H9 (cell line): Measurements from ENCODE around the gene DOCK1. TPM values are rescaled to one million over a fixed set of nuclear protein-coding genes. Genes with fewer than 3 reads are reported as not detected.

ENCODE experiments used
- DNase-seq: peaks from one replicate; pipeline ENCODE4 v3.0.0-alpha.2; 2017
- H2AFZ ChIP-seq: one replicate; pipeline ENCODE4 v1.6.1; 2013; ENCODE audit warnings: mild to moderate bottlenecking, low read length, control low read depth, moderate library complexity
- H2AK5ac ChIP-seq: 2 replicates; pipeline ENCODE4 v1.6.1; 2013; ENCODE audit warnings: low read length, control low read depth, mixed read lengths; ENCODE audit not compliant: insufficient read length
- H2BK120ac ChIP-seq: one replicate; pipeline ENCODE4 v1.6.1; 2013; ENCODE audit warnings: low read depth, mild to moderate bottlenecking, low read length, control low read depth, inconsistent platforms; ENCODE audit not compliant: poor library complexity, severe bottlenecking
- H2BK12ac ChIP-seq: 2 replicates; pipeline ENCODE4 v1.6.1; 2013; ENCODE audit warnings: low read length, control low read depth, mixed read lengths, low read depth; ENCODE audit not compliant: insufficient read length
- H2BK15ac ChIP-seq: 2 replicates; pipeline ENCODE4 v1.6.1; 2013; ENCODE audit warnings: low read depth, low read length, control low read depth
- H2BK20ac ChIP-seq: one replicate; pipeline ENCODE4 v1.6.1; 2013; ENCODE audit warnings: low read depth, mild to moderate bottlenecking, low read length, control low read depth, inconsistent platforms; ENCODE audit not compliant: poor library complexity, severe bottlenecking
- H2BK5ac ChIP-seq: 2 replicates; pipeline ENCODE4 v1.6.1; 2013; ENCODE audit warnings: low read length, control low read depth, mixed read lengths; ENCODE audit not compliant: insufficient read length
- H3K14ac ChIP-seq: 2 replicates; pipeline ENCODE4 v1.6.1; 2013; ENCODE audit warnings: low read length, control low read depth; ENCODE audit not compliant: insufficient read depth
- H3K18ac ChIP-seq: 2 replicates; pipeline ENCODE4 v1.6.1; 2013; ENCODE audit warnings: low read depth, mild to moderate bottlenecking, mixed read lengths, low read length, control low read depth; ENCODE audit not compliant: insufficient read length
- H3K23ac ChIP-seq: 2 replicates; pipeline ENCODE4 v1.6.1; 2013; ENCODE audit warnings: low read length, control low read depth, mixed read lengths, low read depth; ENCODE audit not compliant: insufficient read length
- H3K23me2 ChIP-seq: 2 replicates; pipeline ENCODE4 v1.6.1; 2013; ENCODE audit warnings: low read depth, mild to moderate bottlenecking, mixed read lengths, low read length, control low read depth; ENCODE audit not compliant: insufficient read length, poor library complexity, severe bottlenecking
- H3K27ac ChIP-seq: 2 replicates; pipeline ENCODE4 v1.5.1; 2013; ENCODE audit warnings: low read length, control low read depth, mixed read lengths, low read depth; ENCODE audit not compliant: insufficient read length
- H3K27me3 ChIP-seq: 2 replicates; pipeline ENCODE4 v1.6.1; 2013; ENCODE audit warnings: low read length, control low read depth, inconsistent platforms; ENCODE audit not compliant: insufficient read depth
- H3K4ac ChIP-seq: 2 replicates; pipeline ENCODE4 v1.6.1; 2013; ENCODE audit warnings: low read depth, mild to moderate bottlenecking, control low read depth, inconsistent platforms, low read length, moderate library complexity
- H3K4me1 ChIP-seq: 2 replicates; pipeline ENCODE4 v1.6.1; 2013; ENCODE audit warnings: low read length, control low read depth, inconsistent platforms; ENCODE audit not compliant: insufficient read depth
- H3K4me2 ChIP-seq: 2 replicates; pipeline ENCODE4 v1.6.1; 2013; ENCODE audit warnings: low read length, control low read depth, mixed read lengths; ENCODE audit not compliant: insufficient read length, insufficient read depth
- H3K56ac ChIP-seq: 2 replicates; pipeline ENCODE4 v1.6.1; 2013; ENCODE audit warnings: low read depth, mild to moderate bottlenecking, mixed read lengths, low read length, control low read depth; ENCODE audit not compliant: insufficient read length
- H3K79me1 ChIP-seq: 2 replicates; pipeline ENCODE4 v1.6.1; 2013; ENCODE audit warnings: low read depth, mild to moderate bottlenecking, moderate library complexity, low read length, control low read depth, inconsistent platforms; ENCODE audit not compliant: insufficient read depth, poor library complexity, severe bottlenecking
- H3K79me2 ChIP-seq: 2 replicates; pipeline ENCODE4 v1.6.1; 2013; ENCODE audit warnings: low read length, control low read depth, inconsistent platforms; ENCODE audit not compliant: insufficient read depth
- H3K9ac ChIP-seq: 2 replicates; pipeline ENCODE4 v1.6.1; 2013; ENCODE audit warnings: low read length, control low read depth, mixed read lengths; ENCODE audit not compliant: insufficient read length; ENCODE audit errors: extremely low read depth
- H3K9me3 ChIP-seq: one replicate; pipeline ENCODE4 v1.6.1; 2013; ENCODE audit warnings: low read depth, low read length, inconsistent platforms; ENCODE audit not compliant: control insufficient read depth
- H3T11ph ChIP-seq: one replicate; pipeline ENCODE4 v1.6.1; 2013; ENCODE audit warnings: mild to moderate bottlenecking, low read length, control low read depth, inconsistent platforms
- H4K20me1 ChIP-seq: one replicate; pipeline ENCODE4 v1.6.1; 2013; ENCODE audit not compliant: control insufficient read depth, insufficient read length, insufficient read depth
- H4K5ac ChIP-seq: 2 replicates; pipeline ENCODE4 v1.6.1; 2013; ENCODE audit warnings: low read depth, mild to moderate bottlenecking, mixed read lengths, low read length, control low read depth; ENCODE audit not compliant: insufficient read length
- H4K8ac ChIP-seq: replicated peaks from 2 replicates; pipeline ENCODE4 v1.6.1; 2013; ENCODE audit warnings: low read length, control low read depth, mixed read lengths, low read depth; ENCODE audit not compliant: insufficient read length
- H4K91ac ChIP-seq: 2 replicates; pipeline ENCODE4 v1.6.1; 2013; ENCODE audit warnings: low read depth, mild to moderate bottlenecking, moderate library complexity, mixed read lengths, low read length, control low read depth; ENCODE audit not compliant: insufficient read length
- H3K27ac Mint-ChIP-seq, 3 experiments: 2 replicates in 2 of 3; 3 replicates in 1 of 3; pipeline ENCODE4 v1.8.0; 2020 to 2021; ENCODE audit warnings: mixed read lengths in 3 of 3, mild to moderate bottlenecking in 1 of 3, moderate library complexity in 1 of 3
- H3K27me3 Mint-ChIP-seq: 2 replicates; pipeline ENCODE4 v1.8.0; 2021; ENCODE audit warnings: low read depth, mild to moderate bottlenecking, moderate library complexity, mixed read lengths
- H3K36me3 Mint-ChIP-seq, 3 experiments: 2 replicates in 2 of 3; 3 replicates in 1 of 3; pipeline ENCODE4 v1.8.0; 2020 to 2021; ENCODE audit warnings: low read depth in 3 of 3, mixed read lengths in 3 of 3; ENCODE audit not compliant: insufficient read depth in 1 of 3
- H3K4me1 Mint-ChIP-seq, 2 experiments: 2 replicates each; pipeline ENCODE4 v1.8.0; 2020; ENCODE audit warnings: mixed read lengths in 2 of 2
- H3K4me3 Mint-ChIP-seq, 2 experiments: 2 replicates in 1 of 2; 3 replicates in 1 of 2; pipeline ENCODE4 v1.8.0; 2020 to 2021; ENCODE audit warnings: mild to moderate bottlenecking in 2 of 2, mixed read lengths in 2 of 2, moderate library complexity in 1 of 2
- H3K9me3 Mint-ChIP-seq, 2 experiments: 2 replicates in 1 of 2; 3 replicates in 1 of 2; pipeline ENCODE4 v1.8.0; 2020; ENCODE audit warnings: mild to moderate bottlenecking in 2 of 2, mixed read lengths in 2 of 2, moderate library complexity in 1 of 2
- CTCF ChIP-seq: fragments of 200-600 bp; sonication (generic); conservative IDR thresholded peaks from 3 replicates; pipeline ENCODE4 v1.8.0; 2021; ENCODE audit warnings: antibody characterized with exemption, mild to moderate bottlenecking
- WGBS: extraction: QIAGEN DNeasy Blood & Tissue Kit; methylation state at CpG from one replicate; pipeline ENCODE4 v1.1.7; 2013; ENCODE audit warnings: missing lambda C conversion rate, low lambda C conversion rate, mixed read lengths; ENCODE audit not compliant: insufficient read length; ENCODE audit errors: extremely low coverage; 5-methylcytosine and 5-hydroxymethylcytosine counted together
- total RNA-seq: library from RNA; stranded (reverse); gene quantifications from 2 replicates; pipeline ENCODE4 v1.2.1, GENCODE V29; 2021

The DOCK1 gene
- total RNA-seq, 1 experiment from 2014 or later = 57.0 TPM

- no peak overlapping the region for H4K5ac ChIP-seq
- Mint-ChIP-seq H3K9me3 (no peaks in the 10 kb centered on the region), H3K36me3 (peaks cover 0 to 3% (median 0%) of the 10 kb centered on the region in 3 experiments; a peak in 2 of 7 replicates), H3K27me3 (no peaks in the 10 kb centered on the region), H3K4me3 (peak overlapping the region in 1 of 2 experiments; percentile 24; a peak in 1 of 5 replicates), H3K27ac (peak overlapping the region; percentile 41 to 95 (median 59); a peak in 4 of 7 replicates), H3K4me1 (peaks cover 51 to 68% of the 10 kb centered on the region in 2 experiments)
- no peak overlapping the region for H2AFZ ChIP-seq
- H3K4me2 ChIP-seq = no peak overlapping the region
- no peak overlapping the region for H3T11ph ChIP-seq
- no peak overlapping the region for H2BK5ac ChIP-seq
- WGBS = no CpG with 5 or more reads among the region's 7 CpGs
- no peaks in the 10 kb centered on the region for H3K23me2 ChIP-seq
- H3K79me2 ChIP-seq = no peaks in the 10 kb centered on the region
- H3K23ac ChIP-seq = no peak overlapping the region
- peaks cover 21% of the 10 kb centered on the region; the same call in 1 of the 2 replicates for H3K4me1 ChIP-seq
- H2BK12ac ChIP-seq = no peak overlapping the region
- no peak overlapping the region for H4K91ac ChIP-seq
- H2BK15ac ChIP-seq = no peak overlapping the region
- no peaks in the 10 kb centered on the region for H4K20me1 ChIP-seq
- no peak overlapping the region for H2AK5ac ChIP-seq
- H3K56ac ChIP-seq = no peak overlapping the region
- no peaks in the 10 kb centered on the region for H3K79me1 ChIP-seq
- no peak overlapping the region for H3K14ac ChIP-seq
- H3K4ac ChIP-seq = no peak overlapping the region
- no peaks in the 10 kb centered on the region for H3K9me3 ChIP-seq
- H4K8ac ChIP-seq = no peak overlapping the region
- no peak for TF ChIP-seq CTCF
- H3K27me3 ChIP-seq = no peaks in the 10 kb centered on the region
- H2BK20ac ChIP-seq = no peak overlapping the region
- DNase-seq = peak; percentile 40
- no peak overlapping the region for H3K18ac ChIP-seq
- H3K9ac ChIP-seq = no peak overlapping the region
- no peak overlapping the region for H2BK120ac ChIP-seq
- no peak overlapping the region for H3K27ac ChIP-seq
Observed at GRCh38 chr10:127149501-127150081, 244.4 kb downstream of the DOCK1 start.
